ENCODE measurements around the gene EXOC4. TPM values are rescaled to one million over a fixed set of nuclear protein-coding genes. Genes with fewer than 3 reads are reported as not detected.

Gene EXOC4
- total RNA-seq, 4 donors from 2014 or later: 82.4 to 204 (median 128) TPM

DNA sequence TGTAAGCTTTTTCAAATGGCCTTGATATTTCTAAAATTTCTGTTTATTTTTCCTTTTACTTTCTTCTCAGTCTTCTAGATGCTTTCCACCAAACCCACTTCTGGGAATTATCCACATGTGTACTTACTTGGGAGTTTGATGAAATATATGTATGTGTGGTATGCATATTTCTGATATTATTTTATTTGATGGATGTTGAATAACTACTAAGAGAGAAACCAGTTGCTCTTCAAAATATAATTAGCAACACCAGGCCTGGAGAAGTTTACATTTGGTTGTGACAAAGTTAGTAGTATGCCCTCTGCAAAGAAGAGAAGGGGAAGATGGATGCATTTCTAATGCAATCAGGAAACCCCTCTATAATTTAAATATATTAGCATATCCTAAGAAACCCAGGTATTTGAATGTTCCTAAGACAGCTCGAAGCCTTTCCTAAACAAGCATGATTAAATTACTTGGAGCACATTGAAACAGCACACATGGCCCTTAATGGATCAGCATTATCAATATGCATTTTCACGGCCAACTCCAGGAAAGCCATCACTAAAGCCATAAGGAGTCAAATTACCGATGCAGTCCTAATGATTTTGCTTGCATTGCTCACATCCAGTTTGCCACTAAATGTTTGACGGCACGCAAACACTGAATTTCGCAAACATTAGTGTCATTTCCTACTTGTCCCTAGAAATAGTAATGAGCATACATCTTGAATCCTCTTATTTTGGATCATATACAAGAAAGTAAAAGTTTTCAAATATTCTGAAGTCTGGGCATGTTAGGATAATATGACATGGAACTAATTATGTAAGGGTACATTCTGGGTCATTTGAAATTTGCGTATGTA, 393.8 kb downstream of the EXOC4 start:
- no peaks in the 10 kb centered on the region for H3K27me3 ChIP-seq
- H3K4me1 ChIP-seq: peaks cover 4 to 22% (median 11%) of the 10 kb centered on the region in 4 donors
- DNase-seq: no peak
- no peak overlapping the region for H3K4me3 ChIP-seq
- intact Hi-C loops (cut with DNase I; ENCODE audit: low total_unique reads): no loop called here
- 83 to 93% methylated on average over 2 to 7 of the region's 7 CpGs for WGBS, 2 donors (ENCODE audit: low coverage in 1 of 2)
- H3K36me3 ChIP-seq: no peaks in the 10 kb centered on the region
- no peak overlapping the region for H3K27ac ChIP-seq
- in situ Hi-C loops (cut with MboI; ENCODE audit: low pct_ligation_motif_present in 1 of 4, low pct_unique_long_range_greater_than_20kb in 1 of 4, low sequenced_read_pairs in 3 of 4): no loop called here
- H3K9me3 ChIP-seq: no peaks in the 10 kb centered on the region
- TF ChIP-seq, protein P1, sequence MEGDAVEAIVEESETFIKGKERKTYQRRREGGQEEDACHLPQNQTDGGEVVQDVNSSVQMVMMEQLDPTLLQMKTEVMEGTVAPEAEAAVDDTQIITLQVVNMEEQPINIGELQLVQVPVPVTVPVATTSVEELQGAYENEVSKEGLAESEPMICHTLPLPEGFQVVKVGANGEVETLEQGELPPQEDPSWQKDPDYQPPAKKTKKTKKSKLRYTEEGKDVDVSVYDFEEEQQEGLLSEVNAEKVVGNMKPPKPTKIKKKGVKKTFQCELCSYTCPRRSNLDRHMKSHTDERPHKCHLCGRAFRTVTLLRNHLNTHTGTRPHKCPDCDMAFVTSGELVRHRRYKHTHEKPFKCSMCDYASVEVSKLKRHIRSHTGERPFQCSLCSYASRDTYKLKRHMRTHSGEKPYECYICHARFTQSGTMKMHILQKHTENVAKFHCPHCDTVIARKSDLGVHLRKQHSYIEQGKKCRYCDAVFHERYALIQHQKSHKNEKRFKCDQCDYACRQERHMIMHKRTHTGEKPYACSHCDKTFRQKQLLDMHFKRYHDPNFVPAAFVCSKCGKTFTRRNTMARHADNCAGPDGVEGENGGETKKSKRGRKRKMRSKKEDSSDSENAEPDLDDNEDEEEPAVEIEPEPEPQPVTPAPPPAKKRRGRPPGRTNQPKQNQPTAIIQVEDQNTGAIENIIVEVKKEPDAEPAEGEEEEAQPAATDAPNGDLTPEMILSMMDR (IDR thresholded peaks at IDR 0.05): no peak
- TF ChIP-seq EP300 (IDR thresholded peaks at IDR 0.05; ENCODE audit: low read depth): no peak
- no peak for TF ChIP-seq POLR2A (IDR thresholded peaks at IDR 0.05)
- no peak for TF ChIP-seq POLR2AphosphoS5 (IDR thresholded peaks at IDR 0.05)

- no peak for TF ChIP-seq POLR2A (IDR thresholded peaks at IDR 0.05)
- TF ChIP-seq POLR2AphosphoS5 (IDR thresholded peaks at IDR 0.05): no peak
- no peak for TF ChIP-seq EP300 (IDR thresholded peaks at IDR 0.05; ENCODE audit: low read depth)
- no peak overlapping the region for H3K27ac ChIP-seq
- H3K4me1 ChIP-seq: peaks cover 4 to 30% (median 11%) of the 10 kb centered on the region in 4 donors
- DNase-seq: no peak
- intact Hi-C loops (cut with DNase I; ENCODE audit: low total_unique reads) (no loop called here), in situ Hi-C loops (cut with MboI; ENCODE audit: low pct_ligation_motif_present in 1 of 4, low pct_unique_long_range_greater_than_20kb in 1 of 4, low sequenced_read_pairs in 3 of 4) (no loop called here)
- H3K9me3 ChIP-seq: no peaks in the 10 kb centered on the region
- H3K27me3 ChIP-seq: no peaks in the 10 kb centered on the region
- WGBS, 2 donors (ENCODE audit: low coverage in 1 of 2): 100% methylated on average over 1 of the region's 1 CpG; no CpG with 5 or more reads in 1 of the 2 donors
- H3K36me3 ChIP-seq: no peaks in the 10 kb centered on the region
- no peak overlapping the region for H3K4me3 ChIP-seq
Measured at GRCh38 chr7:133649593-133649992, 396.7 kb downstream of the EXOC4 start.

DNA sequence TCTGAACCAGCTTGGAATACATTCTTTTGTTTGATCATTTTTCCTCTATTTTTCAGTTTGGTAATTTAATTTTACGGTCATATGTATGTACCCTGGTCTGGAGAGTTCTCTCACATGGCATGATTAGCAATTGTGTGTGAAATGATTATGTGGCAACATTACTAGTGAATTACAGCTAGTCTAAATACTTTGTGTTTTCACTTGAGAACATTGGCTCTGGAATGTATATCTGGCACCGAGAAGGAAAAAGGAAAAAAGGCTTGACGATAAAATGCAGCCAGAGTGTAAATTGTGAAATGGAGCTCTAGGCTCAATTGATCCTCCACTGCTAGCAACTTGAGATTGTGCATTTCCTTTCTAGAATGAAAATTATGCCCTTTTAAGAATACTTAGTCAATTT, 397.2 kb downstream of the EXOC4 start:
- no peak overlapping the region for H3K27ac ChIP-seq
- peaks cover 4 to 30% (median 11%) of the 10 kb centered on the region in 4 donors for H3K4me1 ChIP-seq
- no peak for DNase-seq
- intact Hi-C loops (cut with DNase I; ENCODE audit: low total_unique reads) (loop anchor here (5.0 kb wide), 1 partner anchor 873 kb away; no protein-coding TSS in a partner anchor), in situ Hi-C loops (cut with MboI; ENCODE audit: low pct_ligation_motif_present in 1 of 4, low pct_unique_long_range_greater_than_20kb in 1 of 4, low sequenced_read_pairs in 3 of 4) (no loop called here)
- no peaks in the 10 kb centered on the region for H3K9me3 ChIP-seq
- TF ChIP-seq EP300 (IDR thresholded peaks at IDR 0.05; ENCODE audit: low read depth) (no peak), POLR2A (IDR thresholded peaks at IDR 0.05) (no peak), POLR2AphosphoS5 (IDR thresholded peaks at IDR 0.05) (no peak)
- TF ChIP-seq, protein P1 (IDR thresholded peaks at IDR 0.05): no peak
- WGBS, 2 donors (ENCODE audit: low coverage in 1 of 2): 54 to 77% methylated on average over 3 of the region's 3 CpGs
- no peak overlapping the region for H3K4me3 ChIP-seq
- no peaks in the 10 kb centered on the region for H3K27me3 ChIP-seq
- H3K36me3 ChIP-seq: no peaks in the 10 kb centered on the region

DNA sequence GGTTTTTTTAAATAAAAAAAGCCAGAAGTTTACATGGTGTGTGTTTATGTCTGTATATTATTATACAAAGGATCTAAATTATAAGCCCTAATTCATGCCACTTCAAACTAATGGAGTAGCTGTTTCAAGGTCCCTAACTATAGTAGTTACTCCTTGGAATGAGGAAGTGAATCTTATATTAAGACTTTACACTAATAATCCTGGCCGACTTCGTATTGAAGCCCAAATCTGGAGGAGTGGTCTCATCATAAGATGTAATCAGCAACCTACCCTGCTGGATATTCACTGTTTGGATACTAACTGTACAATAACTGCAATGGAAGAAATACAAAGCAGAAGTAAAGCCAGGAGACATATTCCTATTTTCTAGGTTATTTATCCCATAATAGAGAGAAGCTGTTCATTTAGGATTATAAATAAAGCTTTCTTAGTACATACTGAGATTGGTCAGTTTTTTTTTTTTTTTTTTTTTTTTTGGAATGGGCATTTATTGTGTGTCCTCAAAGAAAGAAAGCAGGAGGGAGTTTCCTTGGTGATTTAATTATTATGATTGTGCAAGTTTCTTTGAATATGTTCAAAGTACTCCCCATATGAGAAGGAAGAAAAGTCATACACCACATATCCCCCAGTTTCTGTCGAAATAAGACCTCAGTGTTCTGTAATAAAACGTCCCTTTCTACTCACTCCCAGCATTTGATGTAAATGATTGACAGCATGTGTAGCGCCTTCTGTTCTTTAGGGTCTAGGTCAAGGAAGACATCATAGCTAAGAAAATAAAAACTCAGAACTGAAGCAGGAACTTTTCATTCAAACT, 397.8 kb downstream of the EXOC4 start:
- H3K27me3 ChIP-seq: no peaks in the 10 kb centered on the region
- no peak overlapping the region for H3K4me3 ChIP-seq
- intact Hi-C loops (cut with DNase I; ENCODE audit: low total_unique reads): loop anchor here (5.0 kb wide), 1 partner anchor 873 kb away; no protein-coding TSS in a partner anchor
- in situ Hi-C loops (cut with MboI; ENCODE audit: low pct_ligation_motif_present in 1 of 4, low pct_unique_long_range_greater_than_20kb in 1 of 4, low sequenced_read_pairs in 3 of 4): no loop called here
- WGBS, 2 donors (ENCODE audit: low coverage in 1 of 2): 69 to 77% methylated on average over 5 of the region's 5 CpGs
- H3K27ac ChIP-seq: no peak overlapping the region
- TF ChIP-seq EP300 (IDR thresholded peaks at IDR 0.05; ENCODE audit: low read depth): no peak
- TF ChIP-seq POLR2AphosphoS5 (IDR thresholded peaks at IDR 0.05): no peak
- TF ChIP-seq POLR2A (IDR thresholded peaks at IDR 0.05): no peak
- TF ChIP-seq, protein P1 (IDR thresholded peaks at IDR 0.05): no peak
- H3K4me1 ChIP-seq: peaks cover 4 to 30% (median 9%) of the 10 kb centered on the region in 4 donors
- no peak for DNase-seq
- H3K36me3 ChIP-seq: no peaks in the 10 kb centered on the region
- no peaks in the 10 kb centered on the region for H3K9me3 ChIP-seq

Data from transverse colon (tissue), 4 donors.